Natural killer cell (primary cell): ENCODE results near the gene AADACL2. TPM values are rescaled to one million over a fixed set of nuclear protein-coding genes. Genes with fewer than 3 reads are reported as not detected.
"Not testable (repeated sequence)": the region's sequence is repeated elsewhere in the genome, so short reads cannot be mapped to it uniquely, and the experiment has no call there.

Experiments
- ATAC-seq, 3 donors: fragments of 150-1000 bp in 2 of 3; fragments of 200-7000 bp in 1 of 3; cut with Tn5 transposase; 1 replicate in 1 of 3; 2 replicates in 2 of 3; pipeline ENCODE4 v1.10.0; 2021; ENCODE audit warnings: mild to moderate bottlenecking in 2 of 3, moderate library complexity in 2 of 3
- DNase-seq, 2 donors: peaks; one replicate each; pipeline versions ENCODE4 v3.0.0 to v3.0.0-alpha.2; 2013 to 2021; ENCODE audit warnings: mixed read lengths in 1 of 2
- H3K27ac ChIP-seq: one replicate; pipeline ENCODE4 v1.5.1; 2013; ENCODE audit warnings: mild to moderate bottlenecking, low read length
- H3K27me3 ChIP-seq: one replicate; pipeline ENCODE4 v1.6.1; 2013; ENCODE audit warnings: low read length; ENCODE audit not compliant: control insufficient read depth, insufficient read depth
- H3K36me3 ChIP-seq: one replicate; pipeline ENCODE4 v1.6.1; 2013; ENCODE audit warnings: low read length; ENCODE audit not compliant: control insufficient read depth, insufficient read depth
- H3K4me1 ChIP-seq: one replicate; pipeline ENCODE4 v1.6.1; 2013; ENCODE audit warnings: low read length; ENCODE audit not compliant: control insufficient read depth, insufficient read depth
- H3K4me3 ChIP-seq: one replicate; pipeline ENCODE4 v1.5.1; 2013; ENCODE audit warnings: low read length
- H3K9me3 ChIP-seq: one replicate; pipeline ENCODE4 v1.6.1; 2013; ENCODE audit warnings: low read length; ENCODE audit not compliant: control insufficient read depth, insufficient read depth
- H3K27ac Mint-ChIP-seq, 2 donors: one replicate each; pipeline ENCODE4 v1.8.0; 2022; ENCODE audit warnings: mild to moderate bottlenecking in 2 of 2, mixed read lengths in 2 of 2, moderate library complexity in 1 of 2
- H3K27me3 Mint-ChIP-seq, 2 donors: one replicate each; pipeline ENCODE4 v1.8.0; 2022; ENCODE audit warnings: low read depth in 2 of 2, mixed read lengths in 2 of 2
- H3K36me3 Mint-ChIP-seq: one replicate; pipeline ENCODE4 v1.8.0; 2022; ENCODE audit warnings: mixed read lengths
- H3K4me1 Mint-ChIP-seq, 2 donors: one replicate each; pipeline ENCODE4 v1.8.0; 2022; ENCODE audit warnings: mixed read lengths in 2 of 2
- H3K4me3 Mint-ChIP-seq: one replicate; pipeline ENCODE4 v1.8.0; 2022; ENCODE audit warnings: mild to moderate bottlenecking, moderate library complexity, mixed read lengths
- H3K9me3 Mint-ChIP-seq, 2 donors: one replicate each; pipeline ENCODE4 v1.8.0; 2022; ENCODE audit warnings: mixed read lengths in 2 of 2
- WGBS: methylation state at CpG from one replicate; pipeline ENCODE4 v1.1.7; 2013; ENCODE audit warnings: missing lambda C conversion rate; ENCODE audit not compliant: insufficient coverage; 5-methylcytosine and 5-hydroxymethylcytosine counted together
- intact Hi-C: fragments of 100-400 bp; cut with micrococcal nuclease; formaldehyde crosslinking; loops from one replicate; pipeline ENCODE4 v1.14.2; 2022
- total RNA-seq, 4 donors: library from RNA; stranded (reverse); fragments of 120-200 nt in 1 of 4; gene quantifications; one replicate each; pipeline versions ENCODE4 v1.2.3 to v1.2.4, GENCODE V29; 2013 to 2022
- TF ChIP-seq, protein P1 (sequence below): fragments of 200-600 bp; IDR thresholded peaks from one replicate; pipeline ENCODE4 v1.8.0; 2022; ENCODE audit warnings: antibody characterized with exemption

AADACL2 gene
- total RNA-seq, 3 donors from 2014 or later (not counting 1 experiment from before 2014, with no cell fraction given) = not detected

DNA sequence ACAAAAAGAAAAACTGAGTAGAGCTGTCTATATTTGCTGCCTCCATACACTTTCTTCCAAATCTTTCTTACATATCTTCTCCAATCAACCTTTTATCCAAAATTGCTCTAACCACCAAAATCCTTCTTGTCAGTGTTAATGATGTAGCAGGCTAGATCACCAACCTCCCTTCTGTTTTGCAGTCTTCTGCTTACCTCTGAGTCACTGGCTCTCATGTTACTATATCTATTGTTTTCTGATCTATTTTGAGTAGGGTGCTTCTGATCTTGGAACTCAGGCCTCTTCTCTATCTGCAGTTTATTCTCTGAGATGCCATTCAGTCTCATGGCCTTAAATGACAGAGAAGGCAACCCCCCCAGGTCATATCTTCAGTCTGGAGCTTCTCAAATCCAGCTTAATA is 53.9 kb downstream of the AADACL2 start:
- no peak overlapping the region for H3K4me3 Mint-ChIP-seq
- H3K4me1 ChIP-seq = no peaks in the 10 kb centered on the region
- no peaks in the 10 kb centered on the region for H3K4me1 Mint-ChIP-seq
- H3K9me3 ChIP-seq = no peaks in the 10 kb centered on the region
- no peaks in the 10 kb centered on the region for H3K27me3 Mint-ChIP-seq
- H3K9me3 Mint-ChIP-seq = no peaks in the 10 kb centered on the region
- intact Hi-C loops = no loop called here
- H3K27ac Mint-ChIP-seq = no peak overlapping the region
- DNase-seq (no peak), ATAC-seq (no peak)
- TF ChIP-seq, protein P1, sequence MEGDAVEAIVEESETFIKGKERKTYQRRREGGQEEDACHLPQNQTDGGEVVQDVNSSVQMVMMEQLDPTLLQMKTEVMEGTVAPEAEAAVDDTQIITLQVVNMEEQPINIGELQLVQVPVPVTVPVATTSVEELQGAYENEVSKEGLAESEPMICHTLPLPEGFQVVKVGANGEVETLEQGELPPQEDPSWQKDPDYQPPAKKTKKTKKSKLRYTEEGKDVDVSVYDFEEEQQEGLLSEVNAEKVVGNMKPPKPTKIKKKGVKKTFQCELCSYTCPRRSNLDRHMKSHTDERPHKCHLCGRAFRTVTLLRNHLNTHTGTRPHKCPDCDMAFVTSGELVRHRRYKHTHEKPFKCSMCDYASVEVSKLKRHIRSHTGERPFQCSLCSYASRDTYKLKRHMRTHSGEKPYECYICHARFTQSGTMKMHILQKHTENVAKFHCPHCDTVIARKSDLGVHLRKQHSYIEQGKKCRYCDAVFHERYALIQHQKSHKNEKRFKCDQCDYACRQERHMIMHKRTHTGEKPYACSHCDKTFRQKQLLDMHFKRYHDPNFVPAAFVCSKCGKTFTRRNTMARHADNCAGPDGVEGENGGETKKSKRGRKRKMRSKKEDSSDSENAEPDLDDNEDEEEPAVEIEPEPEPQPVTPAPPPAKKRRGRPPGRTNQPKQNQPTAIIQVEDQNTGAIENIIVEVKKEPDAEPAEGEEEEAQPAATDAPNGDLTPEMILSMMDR = no peak
- H3K4me3 ChIP-seq = no peak overlapping the region
- H3K27ac ChIP-seq = no peak overlapping the region
- no peaks in the 10 kb centered on the region for H3K36me3 Mint-ChIP-seq
- no peaks in the 10 kb centered on the region for H3K36me3 ChIP-seq
- no peaks in the 10 kb centered on the region for H3K27me3 ChIP-seq

DNA sequence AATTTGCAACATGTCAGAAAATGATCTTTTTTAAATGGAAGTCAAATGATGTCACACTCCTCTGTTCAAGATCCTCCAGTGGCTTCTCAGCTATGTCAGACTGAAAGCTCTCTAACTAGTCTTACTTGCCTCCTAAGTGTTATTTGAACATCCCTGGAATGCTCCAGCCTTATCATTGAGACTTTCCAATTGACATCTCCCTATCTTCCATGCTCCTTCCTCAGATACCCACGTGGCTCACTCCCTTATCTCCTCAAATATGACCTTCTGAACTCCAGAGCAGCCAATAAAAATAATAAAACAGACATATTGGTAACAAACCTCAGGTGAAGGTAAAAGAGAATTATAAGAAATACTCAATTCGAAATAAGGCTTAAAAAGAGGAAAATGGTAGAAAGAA is 54.7 kb downstream of the AADACL2 start:
- Mint-ChIP-seq H3K27ac (no peak overlapping the region), H3K27me3 (no peaks in the 10 kb centered on the region), H3K4me1 (no peaks in the 10 kb centered on the region), H3K9me3 (no peaks in the 10 kb centered on the region), H3K36me3 (no peaks in the 10 kb centered on the region), H3K4me3 (no peak overlapping the region)
- WGBS = 82% methylated on average over 1 of the region's 2 CpGs
- DNase-seq = no peak
- ATAC-seq = no peak
- Histone ChIP-seq H3K27me3 (no peaks in the 10 kb centered on the region), H3K4me3 (no peak overlapping the region), H3K9me3 (no peaks in the 10 kb centered on the region), H3K36me3 (no peaks in the 10 kb centered on the region), H3K27ac (no peak overlapping the region), H3K4me1 (no peaks in the 10 kb centered on the region)
- TF ChIP-seq, protein P1 = no peak
- intact Hi-C loops = no loop called here

DNA sequence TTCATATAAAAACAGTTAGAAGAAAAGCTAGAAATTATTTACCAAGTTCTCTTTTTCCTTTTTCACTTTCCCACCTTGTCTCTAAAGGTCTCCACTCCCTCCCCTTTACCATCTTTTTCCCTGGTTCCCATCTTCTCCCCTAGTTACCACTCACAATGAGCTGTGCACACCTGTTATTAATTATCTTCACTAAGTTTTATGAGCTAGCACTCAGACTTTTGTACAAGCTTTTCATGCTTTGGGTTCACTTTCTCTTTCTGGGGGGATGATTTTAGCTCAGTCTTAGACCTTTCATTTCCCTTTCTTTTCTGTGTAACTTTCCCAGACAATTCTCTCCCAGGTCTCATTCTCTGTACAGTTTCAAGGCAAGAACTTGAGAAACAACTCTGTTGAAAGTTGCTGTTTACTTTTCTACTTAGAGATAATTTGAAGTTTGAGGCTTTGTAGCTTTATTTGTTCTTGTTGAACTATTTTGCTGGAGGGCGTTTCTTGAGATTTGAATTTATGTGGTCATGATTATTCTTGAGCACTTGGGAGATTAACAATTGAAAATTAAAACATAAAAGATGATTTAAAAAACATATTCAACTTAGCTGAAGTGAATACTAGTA is 56.2 kb downstream of the AADACL2 start:
- Histone ChIP-seq H3K4me3 (no peak overlapping the region), H3K27ac (no peak overlapping the region), H3K9me3 (no peaks in the 10 kb centered on the region), H3K27me3 (no peaks in the 10 kb centered on the region), H3K36me3 (no peaks in the 10 kb centered on the region), H3K4me1 (no peaks in the 10 kb centered on the region)
- Mint-ChIP-seq H3K4me3 (no peak overlapping the region), H3K36me3 (no peaks in the 10 kb centered on the region), H3K27ac (no peak overlapping the region), H3K4me1 (no peaks in the 10 kb centered on the region), H3K9me3 (no peaks in the 10 kb centered on the region), H3K27me3 (no peaks in the 10 kb centered on the region)
- TF ChIP-seq, protein P1 = no peak
- 83% methylated on average over 1 of the region's 1 CpG for WGBS
- no peak for ATAC-seq
- intact Hi-C loops = no loop called here
- no peak for DNase-seq

DNA sequence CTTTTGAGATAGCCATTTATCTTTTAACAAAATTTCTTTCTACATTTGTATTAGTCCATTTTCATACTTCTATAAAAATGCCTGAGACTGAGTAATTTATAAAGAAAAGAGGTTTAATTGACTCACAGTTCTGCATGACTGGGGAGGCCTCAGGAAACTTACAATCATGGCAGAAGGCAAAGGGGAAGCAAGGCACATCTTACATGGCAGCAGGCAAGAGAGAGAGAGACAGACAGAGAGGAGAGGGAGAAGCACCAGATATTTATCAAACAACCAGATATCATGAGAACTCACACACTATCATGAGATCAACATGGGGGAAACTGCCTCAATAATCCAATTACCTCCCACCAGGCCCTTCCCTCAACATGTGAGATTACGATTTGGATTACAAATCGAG is 57.0 kb downstream of the AADACL2 start:
- intact Hi-C loops, H3K4me1 ChIP-seq, H3K36me3 ChIP-seq, DNase-seq, H3K4me3 Mint-ChIP-seq, H3K27ac Mint-ChIP-seq, H3K27me3 ChIP-seq, H3K36me3 Mint-ChIP-seq, H3K4me1 Mint-ChIP-seq, H3K9me3 ChIP-seq, H3K27me3 Mint-ChIP-seq, ATAC-seq, H3K9me3 Mint-ChIP-seq, H3K4me3 ChIP-seq, H3K27ac ChIP-seq: not testable (repeated sequence)
- WGBS = no CpG with 5 or more reads among the region's 2 CpGs
